Measurements from ENCODE around the gene ZNF497.
A peak's percentile ranks its signal among the peaks of the same experiment; 100 is the strongest.
"Not testable (repeated sequence)": the region's sequence is repeated elsewhere in the genome, so short reads cannot be mapped to it uniquely, and the experiment has no call there.

The ZNF497 gene

GRCh38 chr19:58350871-58351557 is 11.5 kb downstream of the ZNF497 start:
- in situ Hi-C loops (cut with HindIII; ENCODE audit: low sequenced_read_pairs): no loop called here
- DNase-seq (ENCODE audit: low read depth): no peak
- no peak overlapping the region for H3K4me3 ChIP-seq (ENCODE audit: low read depth, low read length)
- TF ChIP-seq CTCF (IDR thresholded peaks at IDR 0.05; ENCODE audit: low read depth, low read length, missing control alignments): no peak

- DNase-seq (ENCODE audit: low read depth): no peak
- in situ Hi-C loops (cut with HindIII; ENCODE audit: low sequenced_read_pairs): no loop called here
- TF ChIP-seq CTCF (IDR thresholded peaks at IDR 0.05; ENCODE audit: low read depth, low read length, missing control alignments): no peak
- H3K4me3 ChIP-seq (ENCODE audit: low read depth, low read length): no peak overlapping the region
Observed at GRCh38 chr19:58350001-58350861, 12.3 kb downstream of the ZNF497 start.

- TF ChIP-seq CTCF (IDR thresholded peaks at IDR 0.05; ENCODE audit: low read depth, low read length, missing control alignments): no peak
- in situ Hi-C loops (cut with HindIII; ENCODE audit: low sequenced_read_pairs): no loop called here
- no peak overlapping the region for H3K4me3 ChIP-seq (ENCODE audit: low read depth, low read length)
- DNase-seq (ENCODE audit: low read depth): no peak
Observed at GRCh38 chr19:58349590-58349989, 13.0 kb downstream of the ZNF497 start.

- in situ Hi-C loops (cut with HindIII; ENCODE audit: low sequenced_read_pairs): not testable (repeated sequence)
- peak overlapping the region; percentile 53 for H3K4me3 ChIP-seq (ENCODE audit: low read depth, low read length)
Observed at GRCh38 chr19:58348080-58348479, 14.5 kb downstream of the ZNF497 start.

GRCh38 chr19:58346961-58347929 is 15.3 kb downstream of the ZNF497 start:
- peak overlapping the region; percentile 53 for H3K4me3 ChIP-seq (ENCODE audit: low read depth, low read length)
- TF ChIP-seq CTCF (IDR thresholded peaks at IDR 0.05; ENCODE audit: low read depth, low read length, missing control alignments): no peak
- peak; percentile 8 for DNase-seq (ENCODE audit: low read depth)
- in situ Hi-C loops (cut with HindIII; ENCODE audit: low sequenced_read_pairs): no loop called here

More at GRCh38 chr19:58348080-58348479, 14.5 kb downstream of the ZNF497 start:
- DNase-seq (ENCODE audit: low read depth): not testable (repeated sequence)

GRCh38 chr19:58345558-58345957 is 17.0 kb downstream of the ZNF497 start:
- in situ Hi-C loops (cut with HindIII; ENCODE audit: low sequenced_read_pairs): no loop called here
- no peak for TF ChIP-seq CTCF (IDR thresholded peaks at IDR 0.05; ENCODE audit: low read depth, low read length, missing control alignments)
- no peak for DNase-seq (ENCODE audit: low read depth)
- H3K4me3 ChIP-seq (ENCODE audit: low read depth, low read length): no peak overlapping the region
